Renal cortex interstitium (tissue), 15 donors: ENCODE measurements around the gene ZNF366. TPM values are rescaled to one million over a fixed set of nuclear protein-coding genes. Genes with fewer than 3 reads are reported as not detected.

Experiments used
- DNase-seq, 11 donors: peaks; one replicate each; pipeline ENCODE4 v3.0.0-alpha.2; 2013; ENCODE audit warnings: low read depth in 9 of 11, low spot score in 4 of 11; ENCODE audit errors: extremely low read depth in 1 of 11
- long read RNA-seq, 16 experiments: transcript quantifications; one replicate each; lab custom pipeline, GENCODE V29; 2026
- polyA plus RNA-seq, 3 donors: library from polyadenylated mRNA; unstranded; fragments of 120-200 nt; gene quantifications; one replicate each; pipeline ENCODE4 v1.2.1, GENCODE V29; 2013; ENCODE audit not compliant: insufficient read length in 3 of 3

ZNF366 gene, protein sequence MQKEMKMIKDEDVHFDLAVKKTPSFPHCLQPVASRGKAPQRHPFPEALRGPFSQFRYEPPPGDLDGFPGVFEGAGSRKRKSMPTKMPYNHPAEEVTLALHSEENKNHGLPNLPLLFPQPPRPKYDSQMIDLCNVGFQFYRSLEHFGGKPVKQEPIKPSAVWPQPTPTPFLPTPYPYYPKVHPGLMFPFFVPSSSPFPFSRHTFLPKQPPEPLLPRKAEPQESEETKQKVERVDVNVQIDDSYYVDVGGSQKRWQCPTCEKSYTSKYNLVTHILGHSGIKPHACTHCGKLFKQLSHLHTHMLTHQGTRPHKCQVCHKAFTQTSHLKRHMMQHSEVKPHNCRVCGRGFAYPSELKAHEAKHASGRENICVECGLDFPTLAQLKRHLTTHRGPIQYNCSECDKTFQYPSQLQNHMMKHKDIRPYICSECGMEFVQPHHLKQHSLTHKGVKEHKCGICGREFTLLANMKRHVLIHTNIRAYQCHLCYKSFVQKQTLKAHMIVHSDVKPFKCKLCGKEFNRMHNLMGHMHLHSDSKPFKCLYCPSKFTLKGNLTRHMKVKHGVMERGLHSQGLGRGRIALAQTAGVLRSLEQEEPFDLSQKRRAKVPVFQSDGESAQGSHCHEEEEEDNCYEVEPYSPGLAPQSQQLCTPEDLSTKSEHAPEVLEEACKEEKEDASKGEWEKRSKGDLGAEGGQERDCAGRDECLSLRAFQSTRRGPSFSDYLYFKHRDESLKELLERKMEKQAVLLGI
- 1 to 10 TPM; 3.5 to 4.2 (median 3.8) TPM for polyA plus RNA-seq
- long read RNA-seq, donor 1 = 0 reads
- long read RNA-seq, donor 2 = 0 reads
- long read RNA-seq, donor 3 = 0 reads
- long read RNA-seq, donor 4 = 0 reads
- long read RNA-seq, donor 5 = 0 reads
- long read RNA-seq, donor 6 = 0 reads
- long read RNA-seq, donor 7 = 0 reads
- long read RNA-seq, donor 8 = 0 reads
- long read RNA-seq, donor 9 = 0 reads
- long read RNA-seq, donor 10 = 0 reads
- long read RNA-seq, donor 11, partial matches to known transcripts = 0 of 1 reads
- long read RNA-seq, donor 11, other reads (novel, unspliced or antisense) = 0 of 1 reads
- long read RNA-seq, donor 12 = 0 reads
- long read RNA-seq, donor 13 = 0 reads
- long read RNA-seq, donor 14 = 0 reads
- long read RNA-seq, donor 15, partial matches to known transcripts = 0 of 1 reads
- long read RNA-seq, donor 15, other reads (novel, unspliced or antisense) = 0 of 1 reads
- long read RNA-seq, donor 16, partial matches to known transcripts = 0 of 3 reads
- long read RNA-seq, donor 16, other reads (novel, unspliced or antisense) = 0 of 3 reads

DNA sequence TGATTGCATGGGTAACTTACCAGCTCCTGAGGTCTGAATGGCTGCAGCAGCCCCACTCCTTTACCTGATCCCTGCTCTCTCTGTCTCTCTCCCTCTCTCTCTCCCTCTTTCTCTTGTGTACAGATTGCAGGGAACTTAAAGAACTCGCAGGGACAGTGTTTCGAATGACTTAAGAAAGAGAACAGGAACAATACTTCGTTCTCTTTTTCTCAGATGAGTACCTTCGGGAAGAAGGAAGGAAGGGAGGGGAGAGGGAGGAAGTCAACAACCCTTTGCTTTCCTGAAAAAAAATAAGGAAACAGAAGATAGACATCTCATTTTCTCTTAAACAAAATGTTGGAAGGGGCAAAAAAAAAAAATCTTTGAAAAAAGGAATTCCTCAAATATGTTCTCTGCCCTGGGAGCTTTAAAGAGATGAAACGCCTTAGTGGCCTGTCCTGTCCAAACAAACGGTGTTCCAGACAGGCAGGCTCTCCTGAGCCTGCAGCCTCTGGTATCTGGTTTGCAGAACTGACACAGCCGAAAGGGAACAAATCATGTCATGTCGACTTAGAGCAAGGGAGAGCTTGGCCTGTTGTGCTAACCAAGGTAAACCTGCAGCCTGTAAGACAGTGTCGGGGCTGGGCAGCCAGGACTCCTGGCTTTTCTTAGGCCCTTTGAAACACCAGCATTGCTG is at the start of gene ZNF366:
Gene ZNF366, minus strand, starts transcription at position 180 of the 676 bp plus-strand sequence. CDS start 45,914 bp downstream, outside the sequence.
- DNase-seq = no peak

DNA sequence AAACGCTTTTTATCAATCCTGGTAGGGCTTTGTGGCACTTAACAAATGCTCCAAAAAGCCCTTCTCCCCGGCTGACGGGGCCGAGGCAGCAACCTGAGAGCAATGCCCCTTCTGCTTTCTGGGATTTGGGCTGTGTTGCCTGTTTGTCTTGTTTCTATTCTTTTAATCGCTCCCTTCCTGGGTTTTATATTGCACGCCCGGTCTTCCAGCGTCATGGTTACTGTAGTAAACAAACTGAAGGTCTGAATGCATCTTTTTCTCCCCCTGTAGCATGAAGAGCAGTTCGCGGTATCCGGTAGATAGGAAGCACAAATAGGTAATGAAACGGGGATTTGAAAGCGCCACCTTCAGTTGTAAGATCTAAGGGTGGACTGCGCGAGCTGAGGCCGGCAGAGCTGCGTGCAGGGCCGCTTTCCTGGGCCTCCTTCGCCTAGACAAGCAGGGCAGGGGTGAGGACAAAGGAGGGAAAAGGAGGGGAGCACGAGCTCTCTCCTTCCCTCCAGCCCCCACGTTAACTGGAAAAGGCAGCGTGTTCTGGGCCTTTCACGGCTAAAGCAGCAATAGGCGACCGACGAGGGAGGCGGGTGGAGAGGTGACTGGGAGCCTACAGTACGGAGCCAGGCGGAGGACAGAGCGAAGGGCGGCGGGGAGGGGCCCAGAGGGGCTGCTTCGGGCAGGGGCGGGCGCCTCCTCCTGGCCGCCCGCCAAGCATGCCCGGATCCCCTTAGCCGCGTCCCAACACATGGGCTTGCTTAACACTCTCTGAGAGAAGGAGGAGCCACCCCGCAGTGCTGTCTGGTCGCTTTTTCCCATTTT is 49.3 kb upstream of the ZNF366 start:
- DNase-seq = peak; percentile 42 to 69 (median 56)

DNA sequence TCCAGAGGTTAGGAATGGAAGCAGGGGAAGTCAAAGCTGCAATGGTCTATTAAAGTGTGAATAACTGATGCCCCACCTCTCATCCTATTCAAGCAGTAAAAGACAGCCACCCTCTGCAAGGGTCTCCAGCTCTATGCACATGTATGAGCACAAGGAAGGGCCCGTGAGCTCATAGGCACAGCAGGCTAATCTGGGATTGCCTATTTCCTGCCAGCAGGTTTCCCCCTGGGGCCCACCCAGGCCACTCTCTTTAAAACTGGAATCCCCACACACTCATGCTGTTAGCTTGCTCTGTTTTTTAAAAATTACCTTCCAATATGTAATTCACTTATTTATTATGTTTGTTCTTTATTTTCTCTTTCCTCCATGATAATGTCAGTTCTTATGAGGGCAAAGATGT is 48.7 kb upstream of the ZNF366 start:
- DNase-seq = no peak

DNA sequence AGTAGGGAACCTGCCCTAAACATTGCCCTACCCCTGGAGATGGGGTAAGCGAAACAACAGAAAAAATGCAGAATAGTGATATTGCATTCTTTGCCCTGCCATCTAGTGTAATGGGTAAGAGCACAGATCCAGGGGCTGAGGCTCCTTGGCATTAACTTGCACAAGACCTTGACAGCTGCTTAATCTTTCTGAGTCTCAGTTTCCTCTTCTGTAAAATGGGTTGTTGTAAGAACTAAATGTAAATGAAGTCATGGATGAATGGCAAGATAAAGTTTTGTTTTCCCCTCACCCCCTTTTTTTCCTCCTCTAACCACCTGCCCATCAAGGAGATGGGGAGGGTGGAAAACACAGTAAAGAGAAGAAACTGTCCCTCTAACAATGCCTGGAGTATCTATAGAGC is 47.7 kb upstream of the ZNF366 start:
- DNase-seq = no peak

GRCh38 chr5:72552041-72552557 is 44.9 kb upstream of the ZNF366 start:
- DNase-seq = no peak

GRCh38 chr5:72550595-72550994 is 43.4 kb upstream of the ZNF366 start:
- no peak for DNase-seq

GRCh38 chr5:72543811-72544210 is 36.6 kb upstream of the ZNF366 start:
- no peak for DNase-seq

- DNase-seq = no peak
Observed at GRCh38 chr5:72543365-72543764, 36.2 kb upstream of the ZNF366 start.

GRCh38 chr5:72542695-72543094 is 35.5 kb upstream of the ZNF366 start:
- no peak for DNase-seq

DNA sequence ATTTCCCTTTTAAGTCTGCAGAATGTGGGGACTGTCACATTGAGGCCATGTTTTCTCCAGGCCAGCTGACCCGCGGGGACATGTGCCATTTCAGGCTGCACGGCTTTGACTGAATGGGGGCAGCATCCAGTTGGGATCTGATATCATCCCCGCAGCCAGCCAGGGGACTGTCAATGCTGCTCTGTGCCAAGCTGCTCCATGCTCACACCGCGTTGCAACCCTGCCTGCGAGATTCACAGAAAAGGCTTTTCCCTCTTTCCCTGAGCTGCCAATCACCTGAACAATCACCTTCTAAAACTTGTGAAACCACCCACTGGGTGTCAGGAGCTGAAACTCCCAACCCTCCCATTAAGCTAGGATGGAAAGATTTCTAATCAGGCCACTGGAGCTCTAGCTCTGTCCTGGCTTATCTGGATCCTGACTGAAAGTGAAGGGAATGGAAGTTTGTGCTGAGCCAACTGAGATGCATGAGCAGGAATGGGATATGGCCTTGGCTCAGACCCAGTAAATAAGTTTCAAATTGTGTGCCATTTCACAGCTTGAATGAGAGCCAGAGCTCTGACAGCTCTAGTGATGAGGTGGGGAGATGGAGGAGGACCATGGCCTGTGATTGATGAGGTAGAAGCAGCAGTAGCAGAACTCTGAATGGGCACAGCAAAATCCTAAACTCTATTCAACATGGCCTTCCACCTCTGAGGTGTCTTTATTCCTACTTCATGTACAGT is 34.5 kb upstream of the ZNF366 start:
- no peak for DNase-seq

DNA sequence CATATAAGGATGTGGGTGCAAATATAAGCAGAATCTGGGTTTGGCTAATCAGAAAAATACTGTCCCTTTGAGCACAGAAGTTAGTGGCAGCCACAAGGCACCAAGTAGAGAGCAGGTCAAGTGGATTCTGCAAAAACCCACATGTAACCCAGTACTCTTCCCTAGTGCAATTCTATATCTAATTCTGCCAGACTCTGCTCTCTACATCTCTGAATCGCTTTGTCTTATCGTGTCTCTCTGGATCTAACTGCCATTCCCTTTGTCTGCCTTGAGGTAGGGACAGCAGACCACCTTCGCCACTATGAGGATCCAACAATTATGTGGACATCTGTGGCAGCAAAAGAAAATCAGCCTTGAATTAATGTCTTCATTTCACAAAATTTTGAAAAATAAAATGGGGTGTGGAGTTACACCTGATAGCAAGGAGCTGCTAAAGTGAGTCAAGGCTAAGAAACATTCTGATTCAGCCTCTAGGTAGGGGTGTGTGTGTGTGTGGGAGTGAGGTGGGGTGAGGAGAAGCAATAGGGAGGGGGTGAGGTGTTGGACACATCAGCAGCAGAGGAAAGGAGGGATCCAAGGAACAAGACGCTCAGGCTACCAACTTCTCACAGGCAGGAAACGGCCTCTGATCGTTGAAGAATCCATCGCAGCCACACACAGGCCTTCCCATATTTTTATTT is 33.7 kb upstream of the ZNF366 start:
- DNase-seq = no peak

- DNase-seq = no peak
Observed at GRCh38 chr5:72539726-72540125, 32.5 kb upstream of the ZNF366 start.

DNA sequence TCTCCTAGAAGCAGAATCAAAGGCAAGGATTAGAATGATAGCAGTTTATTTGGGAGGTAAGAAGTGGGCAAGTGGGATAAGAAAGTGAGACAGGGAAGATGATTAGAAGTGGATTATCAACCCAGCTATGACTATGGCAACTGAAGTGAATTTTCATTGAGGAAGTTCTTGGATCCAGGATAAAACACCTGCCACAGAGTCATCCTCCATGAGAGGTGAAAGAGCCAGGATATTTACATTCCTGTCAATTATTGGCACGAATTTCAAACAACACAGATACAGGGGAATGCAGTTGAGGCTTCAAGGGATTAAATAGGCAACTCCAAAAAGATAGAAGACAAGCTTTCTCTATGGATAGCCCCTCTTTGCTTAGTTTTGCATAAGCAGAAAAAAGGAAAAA is 31.8 kb upstream of the ZNF366 start:
- no peak for DNase-seq

- no peak for DNase-seq
Observed at GRCh38 chr5:72537166-72537565, 30.0 kb upstream of the ZNF366 start.

GRCh38 chr5:72531496-72532190 is 24.4 kb upstream of the ZNF366 start:
- DNase-seq = no peak

- no peak for DNase-seq
Observed at GRCh38 chr5:72530196-72530595, 23.0 kb upstream of the ZNF366 start.
